Measurements from ENCODE around the gene AS3MT.

DNA sequence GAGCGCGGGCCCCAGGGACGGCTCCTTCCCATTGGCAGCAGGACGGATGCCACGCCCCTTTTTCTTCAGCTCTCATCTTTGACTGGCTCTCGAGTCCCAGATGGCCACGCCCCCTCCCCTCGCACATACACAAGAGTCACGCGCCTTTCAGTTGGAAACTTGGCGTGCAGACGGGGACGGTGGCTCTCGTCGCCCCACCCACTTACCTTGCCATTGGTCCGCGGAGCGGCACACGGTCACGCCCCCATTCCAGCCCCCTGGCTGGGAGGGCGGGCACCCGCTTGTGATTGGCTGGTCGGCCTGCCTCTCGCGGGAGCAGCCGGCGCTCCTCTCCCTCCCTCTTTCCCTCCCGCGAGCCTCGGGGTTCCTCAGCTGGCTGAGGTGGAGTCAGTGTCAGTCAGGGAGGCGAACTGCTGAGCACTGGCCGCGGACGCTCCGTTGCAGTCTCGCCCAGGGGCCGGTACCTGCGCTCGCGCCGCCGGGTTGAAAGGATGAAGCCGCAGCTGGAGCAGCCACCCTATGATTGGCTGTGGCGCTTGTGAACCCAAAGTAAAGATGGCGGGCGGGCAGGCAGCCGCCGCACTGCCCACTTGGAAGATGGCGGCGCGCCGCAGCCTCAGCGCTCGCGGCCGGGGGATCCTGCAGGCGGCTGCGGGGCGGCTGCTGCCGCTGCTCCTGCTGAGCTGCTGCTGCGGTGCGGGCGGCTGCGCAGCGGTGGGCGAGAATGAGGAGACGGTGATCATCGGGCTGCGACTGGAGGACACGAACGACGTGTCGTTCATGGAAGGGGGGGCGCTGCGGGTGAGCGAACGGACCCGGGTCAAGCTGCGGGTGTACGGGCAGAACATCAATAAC lies 48.9 kb downstream of the AS3MT start, which contains the start of gene CNNM2:
- TF ChIP-seq TAF1 (IDR thresholded peaks at IDR 0.05; ENCODE audit: low read depth), result peak; percentile 99
- TF ChIP-seq, protein P1, sequence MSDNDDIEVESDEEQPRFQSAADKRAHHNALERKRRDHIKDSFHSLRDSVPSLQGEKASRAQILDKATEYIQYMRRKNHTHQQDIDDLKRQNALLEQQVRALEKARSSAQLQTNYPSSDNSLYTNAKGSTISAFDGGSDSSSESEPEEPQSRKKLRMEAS (IDR thresholded peaks at IDR 0.05), result peak; percentile 97
- TF ChIP-seq EP300 (IDR thresholded peaks at IDR 0.05; ENCODE audit: borderline replicate concordance), result no peak; the same call in 1 of the 2 replicates
- TF ChIP-seq, protein P2, sequence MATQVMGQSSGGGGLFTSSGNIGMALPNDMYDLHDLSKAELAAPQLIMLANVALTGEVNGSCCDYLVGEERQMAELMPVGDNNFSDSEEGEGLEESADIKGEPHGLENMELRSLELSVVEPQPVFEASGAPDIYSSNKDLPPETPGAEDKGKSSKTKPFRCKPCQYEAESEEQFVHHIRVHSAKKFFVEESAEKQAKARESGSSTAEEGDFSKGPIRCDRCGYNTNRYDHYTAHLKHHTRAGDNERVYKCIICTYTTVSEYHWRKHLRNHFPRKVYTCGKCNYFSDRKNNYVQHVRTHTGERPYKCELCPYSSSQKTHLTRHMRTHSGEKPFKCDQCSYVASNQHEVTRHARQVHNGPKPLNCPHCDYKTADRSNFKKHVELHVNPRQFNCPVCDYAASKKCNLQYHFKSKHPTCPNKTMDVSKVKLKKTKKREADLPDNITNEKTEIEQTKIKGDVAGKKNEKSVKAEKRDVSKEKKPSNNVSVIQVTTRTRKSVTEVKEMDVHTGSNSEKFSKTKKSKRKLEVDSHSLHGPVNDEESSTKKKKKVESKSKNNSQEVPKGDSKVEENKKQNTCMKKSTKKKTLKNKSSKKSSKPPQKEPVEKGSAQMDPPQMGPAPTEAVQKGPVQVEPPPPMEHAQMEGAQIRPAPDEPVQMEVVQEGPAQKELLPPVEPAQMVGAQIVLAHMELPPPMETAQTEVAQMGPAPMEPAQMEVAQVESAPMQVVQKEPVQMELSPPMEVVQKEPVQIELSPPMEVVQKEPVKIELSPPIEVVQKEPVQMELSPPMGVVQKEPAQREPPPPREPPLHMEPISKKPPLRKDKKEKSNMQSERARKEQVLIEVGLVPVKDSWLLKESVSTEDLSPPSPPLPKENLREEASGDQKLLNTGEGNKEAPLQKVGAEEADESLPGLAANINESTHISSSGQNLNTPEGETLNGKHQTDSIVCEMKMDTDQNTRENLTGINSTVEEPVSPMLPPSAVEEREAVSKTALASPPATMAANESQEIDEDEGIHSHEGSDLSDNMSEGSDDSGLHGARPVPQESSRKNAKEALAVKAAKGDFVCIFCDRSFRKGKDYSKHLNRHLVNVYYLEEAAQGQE (IDR thresholded peaks at IDR 0.05; ENCODE audit: low read depth), result 0 out of 2 replicates have a peak, but pooled peaks have one; percentile 23
- TF ChIP-seq, protein P3, sequence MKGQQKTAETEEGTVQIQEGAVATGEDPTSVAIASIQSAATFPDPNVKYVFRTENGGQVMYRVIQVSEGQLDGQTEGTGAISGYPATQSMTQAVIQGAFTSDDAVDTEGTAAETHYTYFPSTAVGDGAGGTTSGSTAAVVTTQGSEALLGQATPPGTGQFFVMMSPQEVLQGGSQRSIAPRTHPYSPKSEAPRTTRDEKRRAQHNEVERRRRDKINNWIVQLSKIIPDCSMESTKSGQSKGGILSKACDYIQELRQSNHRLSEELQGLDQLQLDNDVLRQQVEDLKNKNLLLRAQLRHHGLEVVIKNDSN (IDR thresholded peaks at IDR 0.05), result peak; percentile 83
- TF ChIP-seq ZBTB7A (IDR thresholded peaks at IDR 0.05; ENCODE audit: low read depth), result no peak; the same call in 1 of the 2 replicates
- TF ChIP-seq TEAD4 (IDR thresholded peaks at IDR 0.05), result peak; percentile 53; the same call in 1 of the 2 replicates
- TF ChIP-seq NFIC (IDR thresholded peaks at IDR 0.05), result 0 out of 2 replicates have a peak, but pooled peaks have one; percentile 2
- TF ChIP-seq YY1 (IDR thresholded peaks at IDR 0.05; ENCODE audit: low read depth), result peak; percentile 100
